Left ventricle myocardium inferior (tissue), 1 donor: ENCODE measurements around the gene CHGA. TPM values are rescaled to one million over a fixed set of nuclear protein-coding genes. Genes with fewer than 3 reads are reported as not detected.

Experiments used
- DNase-seq: peaks from one replicate; pipeline ENCODE4 v3.0.0-alpha.2; 2020
- H3K27ac ChIP-seq: fragments of 200-600 bp; replicated peaks from 2 replicates; pipeline ENCODE4 v1.8.0; 2021
- H3K27me3 ChIP-seq: fragments of 200-600 bp; 2 replicates; pipeline ENCODE4 v1.8.0; 2021; ENCODE audit warnings: low read depth
- H3K36me3 ChIP-seq: fragments of 200-600 bp; 2 replicates; pipeline ENCODE4 v1.8.0; 2021
- H3K4me1 ChIP-seq: fragments of 200-600 bp; 2 replicates; pipeline ENCODE4 v1.8.0; 2021
- H3K4me3 ChIP-seq: fragments of 200-600 bp; 2 replicates; pipeline ENCODE4 v1.8.0; 2021; ENCODE audit warnings: mild to moderate bottlenecking, moderate library complexity
- H3K9me3 ChIP-seq: fragments of 200-600 bp; replicated peaks from 2 replicates; pipeline ENCODE4 v1.8.0; 2021
- intact Hi-C: fragments of 100-400 bp; cut with micrococcal nuclease; formaldehyde crosslinking; loops from one replicate; pipeline ENCODE4 v1.11.0; 2022
- total RNA-seq: library from RNA; stranded (reverse); fragmentation: NEBNext Ultra II Directional; extraction: Animal tissue kit (Norgen Biotek cat#: 25700); gene quantifications from one replicate; pipeline ENCODE4 v1.2.1, GENCODE V29; 2021
- TF ChIP-seq, protein P1 (sequence below): fragments of 200-600 bp; IDR thresholded peaks from 2 replicates; pipeline ENCODE4 v1.8.0; 2021; ENCODE audit warnings: antibody characterized with exemption, mild to moderate bottlenecking, borderline replicate concordance
- donor health status: DM: no; HTN: yes; CAD: no; lungs with severe emphysema.

CHGA gene
- total RNA-seq, 1 donor from 2014 or later = not detected

DNA sequence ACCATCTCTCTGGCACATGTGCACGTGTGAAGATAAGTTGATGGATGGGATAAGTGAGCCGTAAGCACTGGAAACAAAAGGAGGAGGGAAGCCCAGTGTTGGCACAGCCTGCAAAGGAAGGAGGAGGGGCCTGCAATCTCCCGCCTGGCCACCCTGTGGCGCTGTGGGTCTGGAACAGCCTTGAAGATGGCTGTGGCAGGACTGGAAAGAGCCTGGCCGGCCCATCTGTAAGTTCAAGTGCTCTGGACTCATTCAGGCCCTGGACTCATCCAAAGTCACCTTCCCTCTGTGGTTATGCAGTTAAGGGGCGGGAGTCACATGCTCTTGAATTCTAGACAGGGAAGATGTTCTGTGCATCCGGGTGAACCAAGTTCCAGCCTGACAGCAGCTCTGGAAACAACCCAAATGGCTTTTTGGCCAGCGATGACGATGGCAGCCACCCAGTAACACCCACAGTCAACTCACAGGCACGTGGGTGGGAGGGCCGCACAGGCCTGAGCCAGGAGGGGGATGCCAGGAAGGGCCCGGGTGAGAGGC, 50.4 kb downstream of the CHGA start:
- peak overlapping the region; percentile 89 for H3K27ac ChIP-seq
- peak; percentile 82 for DNase-seq
- intact Hi-C loops = no loop called here
- H3K9me3 ChIP-seq = peaks cover 16% of the 10 kb centered on the region
- H3K27me3 ChIP-seq = no peaks in the 10 kb centered on the region
- peaks cover 67% of the 10 kb centered on the region for H3K4me1 ChIP-seq
- H3K4me3 ChIP-seq = no peak overlapping the region
- TF ChIP-seq, protein P1, sequence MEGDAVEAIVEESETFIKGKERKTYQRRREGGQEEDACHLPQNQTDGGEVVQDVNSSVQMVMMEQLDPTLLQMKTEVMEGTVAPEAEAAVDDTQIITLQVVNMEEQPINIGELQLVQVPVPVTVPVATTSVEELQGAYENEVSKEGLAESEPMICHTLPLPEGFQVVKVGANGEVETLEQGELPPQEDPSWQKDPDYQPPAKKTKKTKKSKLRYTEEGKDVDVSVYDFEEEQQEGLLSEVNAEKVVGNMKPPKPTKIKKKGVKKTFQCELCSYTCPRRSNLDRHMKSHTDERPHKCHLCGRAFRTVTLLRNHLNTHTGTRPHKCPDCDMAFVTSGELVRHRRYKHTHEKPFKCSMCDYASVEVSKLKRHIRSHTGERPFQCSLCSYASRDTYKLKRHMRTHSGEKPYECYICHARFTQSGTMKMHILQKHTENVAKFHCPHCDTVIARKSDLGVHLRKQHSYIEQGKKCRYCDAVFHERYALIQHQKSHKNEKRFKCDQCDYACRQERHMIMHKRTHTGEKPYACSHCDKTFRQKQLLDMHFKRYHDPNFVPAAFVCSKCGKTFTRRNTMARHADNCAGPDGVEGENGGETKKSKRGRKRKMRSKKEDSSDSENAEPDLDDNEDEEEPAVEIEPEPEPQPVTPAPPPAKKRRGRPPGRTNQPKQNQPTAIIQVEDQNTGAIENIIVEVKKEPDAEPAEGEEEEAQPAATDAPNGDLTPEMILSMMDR = peak; percentile 85
- H3K36me3 ChIP-seq = peaks cover 16% of the 10 kb centered on the region

DNA sequence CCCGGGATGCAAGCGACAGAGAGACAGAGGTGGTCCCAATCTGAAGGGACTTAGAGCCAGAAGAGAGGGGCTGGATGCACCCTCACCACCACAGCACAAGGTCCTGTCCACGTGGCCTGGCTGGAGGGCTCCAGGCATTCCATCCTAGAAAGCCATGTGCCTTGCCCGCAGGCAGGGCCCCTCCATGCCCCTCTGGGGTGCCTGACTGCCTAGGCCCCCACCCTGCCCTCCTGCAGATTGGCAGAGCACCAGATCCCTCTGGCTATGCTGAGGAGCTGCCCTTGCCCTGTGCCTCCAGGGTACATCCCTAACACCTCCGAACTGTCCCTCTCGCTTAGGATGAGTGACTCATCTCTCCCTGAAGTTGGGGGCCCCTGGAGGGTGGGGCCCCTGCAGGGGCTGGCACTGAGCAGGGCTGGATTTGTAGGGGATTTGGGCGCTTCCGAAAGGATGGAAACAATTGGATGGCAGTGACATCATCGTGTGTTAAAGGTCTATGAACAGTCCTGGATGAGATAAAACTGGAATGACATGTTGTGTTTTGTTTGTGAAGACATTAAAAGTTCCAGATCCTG, 50.9 kb downstream of the CHGA start:
- H3K27ac ChIP-seq = peak overlapping the region; percentile 89
- peaks cover 21% of the 10 kb centered on the region for H3K9me3 ChIP-seq
- H3K27me3 ChIP-seq = no peaks in the 10 kb centered on the region
- intact Hi-C loops = no loop called here
- H3K36me3 ChIP-seq = peaks cover 21% of the 10 kb centered on the region
- no peak for DNase-seq
- TF ChIP-seq, protein P1 = no peak
- H3K4me1 ChIP-seq = peaks cover 62% of the 10 kb centered on the region
- H3K4me3 ChIP-seq = no peak overlapping the region

DNA sequence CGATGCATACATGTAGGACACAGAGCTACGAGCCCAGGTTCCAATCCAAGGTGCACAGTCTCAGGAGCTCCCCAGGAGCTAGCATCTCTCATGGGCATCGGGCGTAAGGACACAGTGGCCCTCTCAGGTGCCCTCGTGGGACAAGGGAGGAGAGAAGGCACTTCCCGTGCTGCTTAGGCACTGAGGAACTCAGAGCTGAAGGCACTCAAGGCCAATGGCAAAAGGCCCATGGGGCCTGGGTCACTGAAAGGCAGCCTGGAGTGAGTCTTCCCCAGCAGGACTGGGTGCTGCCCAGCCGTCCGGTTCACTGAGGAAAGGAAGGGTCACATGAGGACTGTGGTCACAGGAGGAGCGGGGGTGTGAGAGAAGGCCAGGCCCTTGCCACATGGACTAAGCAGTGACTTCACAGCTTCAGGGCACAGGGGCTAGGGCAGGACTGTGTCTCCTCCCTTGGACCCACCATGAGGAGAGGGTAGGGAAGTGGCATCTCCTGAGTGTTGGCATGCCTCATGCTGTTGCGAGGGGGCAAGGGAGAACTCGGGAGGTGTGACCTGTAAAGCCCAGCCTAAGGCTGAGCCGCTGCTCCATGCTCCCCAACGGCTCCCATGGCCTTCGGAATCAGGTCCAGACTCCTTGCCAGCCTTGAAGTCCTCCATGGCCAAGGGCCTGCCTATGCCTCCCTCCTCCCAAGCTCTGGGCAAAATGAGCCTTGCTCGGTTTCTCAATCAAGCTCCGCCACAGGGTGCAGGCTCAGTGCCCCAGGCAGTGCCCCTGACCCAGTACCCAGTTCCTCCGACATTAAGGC, 51.8 kb downstream of the CHGA start:
- TF ChIP-seq, protein P1 = no peak
- Histone ChIP-seq H3K36me3 (peaks cover 28% of the 10 kb centered on the region), H3K27me3 (no peaks in the 10 kb centered on the region), H3K9me3 (peaks cover 28% of the 10 kb centered on the region), H3K4me3 (no peak overlapping the region), H3K4me1 (peaks cover 54% of the 10 kb centered on the region), H3K27ac (peak overlapping the region; percentile 89)
- intact Hi-C loops = no loop called here
- peak; percentile 13 for DNase-seq

DNA sequence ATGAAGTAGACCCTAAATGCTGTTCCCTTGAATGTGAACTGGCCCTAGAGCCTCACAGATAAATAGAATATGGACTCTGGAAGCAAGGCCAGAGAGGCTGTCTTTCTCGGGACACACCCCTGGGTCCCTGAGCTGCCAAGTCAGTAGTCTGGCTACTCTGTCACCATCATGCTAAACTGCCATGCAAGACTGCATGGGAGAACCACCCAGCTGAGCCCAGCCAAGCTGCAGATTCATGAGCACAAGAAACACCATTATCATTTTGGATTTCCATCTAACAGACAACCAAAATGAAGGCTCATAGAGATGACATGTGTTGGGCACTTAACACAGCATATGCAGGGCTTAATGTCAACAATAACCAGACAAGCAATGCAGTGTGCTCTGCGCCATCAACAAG, 53.3 kb downstream of the CHGA start:
- TF ChIP-seq, protein P1 = no peak
- no peak for DNase-seq
- Histone ChIP-seq H3K27ac (no peak overlapping the region), H3K36me3 (peaks cover 35% of the 10 kb centered on the region), H3K9me3 (peaks cover 28% of the 10 kb centered on the region), H3K4me3 (no peak overlapping the region), H3K27me3 (no peaks in the 10 kb centered on the region), H3K4me1 (peaks cover 53% of the 10 kb centered on the region)
- intact Hi-C loops = no loop called here

DNA sequence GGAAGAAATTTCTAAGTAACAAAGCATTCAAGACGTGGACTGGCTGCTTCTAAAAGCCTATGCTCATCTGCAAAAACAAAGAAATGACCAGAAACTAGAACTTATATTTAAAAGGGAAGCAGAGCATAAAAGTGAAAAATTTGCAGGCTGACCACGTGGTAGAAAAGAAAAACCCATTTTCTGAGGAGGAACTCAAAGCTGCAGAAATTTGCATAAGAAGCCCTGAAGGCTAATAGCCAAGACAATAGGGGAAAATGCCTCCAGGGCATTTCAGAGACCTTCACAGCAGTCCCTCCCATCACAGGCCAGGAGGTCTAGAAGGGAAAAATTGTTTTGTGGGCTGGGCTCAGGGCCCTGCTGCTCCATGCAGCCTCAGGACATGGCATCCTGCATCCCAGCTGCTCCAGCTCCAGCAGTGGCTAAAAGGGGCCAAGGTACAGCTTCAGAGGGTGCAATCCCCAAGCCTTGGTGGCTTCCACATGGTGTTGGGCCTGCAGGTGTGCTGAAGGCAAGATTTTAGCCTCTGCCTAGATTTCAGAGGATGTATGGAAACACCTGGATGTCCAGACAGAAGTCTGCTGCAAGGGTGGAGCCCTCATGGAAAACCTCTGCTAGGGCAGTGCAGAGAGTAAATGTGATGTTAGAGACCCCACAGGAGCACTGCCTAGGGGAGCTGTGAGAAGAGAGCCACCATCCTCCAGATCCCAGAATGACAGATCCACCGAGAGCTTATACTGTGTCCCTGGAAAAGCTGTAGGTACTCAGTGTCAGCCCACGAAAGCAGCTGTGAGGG, 55.5 kb downstream of the CHGA start:
- no peak overlapping the region for H3K27ac ChIP-seq
- H3K4me3 ChIP-seq = no peak overlapping the region
- H3K4me1 ChIP-seq = peaks cover 31% of the 10 kb centered on the region
- H3K9me3 ChIP-seq = peaks cover 28% of the 10 kb centered on the region
- H3K27me3 ChIP-seq = no peaks in the 10 kb centered on the region
- TF ChIP-seq, protein P1 = no peak
- no peak for DNase-seq
- peaks cover 35% of the 10 kb centered on the region for H3K36me3 ChIP-seq
- intact Hi-C loops = no loop called here
